ENCODE results near the gene KRT6A.

KRT6A gene

GRCh38 chr12:52493172-52493571 lies at the start of gene KRT6A:
TSS of gene KRT6A (minus strand) at chr12:52493257. CDS start at chr12:52493188, 69 bp downstream.
- no peak for TF ChIP-seq CSRNP3 (CRISPR knock-in tag; IDR thresholded peaks at IDR 0.05)
- TF ChIP-seq PATZ1 (CRISPR knock-in tag; IDR thresholded peaks at IDR 0.05; ENCODE audit: borderline replicate concordance): no peak
- no peak for TF ChIP-seq OSR1 (CRISPR knock-in tag; IDR thresholded peaks at IDR 0.05)
- no peak for TF ChIP-seq RARB (CRISPR knock-in tag; IDR thresholded peaks at IDR 0.05)
- TF ChIP-seq ZNF8 (CRISPR knock-in tag; IDR thresholded peaks at IDR 0.05): no peak
- TF ChIP-seq ZC3H10 (CRISPR knock-in tag; IDR thresholded peaks at IDR 0.05): no peak
- TF ChIP-seq CSDC2 (CRISPR knock-in tag; IDR thresholded peaks at IDR 0.05): no peak
- no peak for TF ChIP-seq ZNF565 (CRISPR knock-in tag; conservative IDR thresholded peaks at IDR 0.05; ENCODE audit: low read depth)
- TF ChIP-seq PPARA (CRISPR knock-in tag; IDR thresholded peaks at IDR 0.05; ENCODE audit: borderline replicate concordance): no peak
- no peak for TF ChIP-seq ZNF70 (CRISPR knock-in tag; IDR thresholded peaks at IDR 0.05)
- TF ChIP-seq CREB5 (CRISPR knock-in tag; IDR thresholded peaks at IDR 0.05; ENCODE audit: low read depth): no peak
- TF ChIP-seq ARNTL (CRISPR knock-in tag; IDR thresholded peaks at IDR 0.05; ENCODE audit: borderline replicate concordance, low read depth): no peak
- TF ChIP-seq ESRRG (CRISPR knock-in tag; IDR thresholded peaks at IDR 0.05): no peak
- TF ChIP-seq TCF4 (CRISPR knock-in tag; IDR thresholded peaks at IDR 0.05; ENCODE audit: borderline replicate concordance): no peak
- TF ChIP-seq BACH2 (CRISPR knock-in tag; IDR thresholded peaks at IDR 0.05; ENCODE audit: borderline replicate concordance): no peak
- TF ChIP-seq ISL1 (CRISPR knock-in tag; IDR thresholded peaks at IDR 0.05): no peak
- no peak for TF ChIP-seq GLIS3 (CRISPR knock-in tag; IDR thresholded peaks at IDR 0.05)
- TF ChIP-seq TOX (CRISPR knock-in tag; IDR thresholded peaks at IDR 0.05; ENCODE audit: borderline replicate concordance): no peak
- no peak for TF ChIP-seq SNAI2 (CRISPR knock-in tag; IDR thresholded peaks at IDR 0.05)
- no peak for TF ChIP-seq TSHZ2 (CRISPR knock-in tag; IDR thresholded peaks at IDR 0.05)
- ATAC-seq: no peak

GRCh38 chr12:52542157-52542556 lies 49.1 kb upstream of the KRT6A start:
- no peak for ATAC-seq

More at GRCh38 chr12:52542157-52542556, 49.1 kb upstream of the KRT6A start:
- TF ChIP-seq CREB5 (CRISPR knock-in tag; IDR thresholded peaks at IDR 0.05; ENCODE audit: low read depth): no peak
- TF ChIP-seq ZFP3 (CRISPR knock-in tag; IDR thresholded peaks at IDR 0.05): no peak
- TF ChIP-seq ESRRG (CRISPR knock-in tag; IDR thresholded peaks at IDR 0.05): no peak
- TF ChIP-seq CSDC2 (CRISPR knock-in tag; IDR thresholded peaks at IDR 0.05): no peak
- no peak for TF ChIP-seq PPARA (CRISPR knock-in tag; IDR thresholded peaks at IDR 0.05; ENCODE audit: borderline replicate concordance)
- no peak for TF ChIP-seq ISL1 (CRISPR knock-in tag; IDR thresholded peaks at IDR 0.05)
- no peak for TF ChIP-seq TOX (CRISPR knock-in tag; IDR thresholded peaks at IDR 0.05; ENCODE audit: borderline replicate concordance)
- no peak for TF ChIP-seq ZNF565 (CRISPR knock-in tag; conservative IDR thresholded peaks at IDR 0.05; ENCODE audit: low read depth)
- TF ChIP-seq POU6F1 (CRISPR knock-in tag; IDR thresholded peaks at IDR 0.05; ENCODE audit: borderline replicate concordance, low read depth): no peak
- TF ChIP-seq BACH2 (CRISPR knock-in tag; IDR thresholded peaks at IDR 0.05; ENCODE audit: borderline replicate concordance): no peak
- no peak for TF ChIP-seq SNAI2 (CRISPR knock-in tag; IDR thresholded peaks at IDR 0.05)
- no peak for TF ChIP-seq ARNTL (CRISPR knock-in tag; IDR thresholded peaks at IDR 0.05; ENCODE audit: borderline replicate concordance, low read depth)
- TF ChIP-seq TSHZ2 (CRISPR knock-in tag; IDR thresholded peaks at IDR 0.05): no peak
- TF ChIP-seq CSRNP3 (CRISPR knock-in tag; IDR thresholded peaks at IDR 0.05): no peak
- no peak for TF ChIP-seq OSR1 (CRISPR knock-in tag; IDR thresholded peaks at IDR 0.05)
- no peak for TF ChIP-seq ZNF8 (CRISPR knock-in tag; IDR thresholded peaks at IDR 0.05)
- TF ChIP-seq ZC3H10 (CRISPR knock-in tag; IDR thresholded peaks at IDR 0.05): no peak
- TF ChIP-seq TCF4 (CRISPR knock-in tag; IDR thresholded peaks at IDR 0.05; ENCODE audit: borderline replicate concordance): no peak
